Glutamatergic neuron (in vitro differentiated cells): ENCODE results near the gene THSD7B. TPM values are rescaled to one million over a fixed set of nuclear protein-coding genes. Genes with fewer than 3 reads are reported as not detected.
"Not testable (repeated sequence)": the region's sequence is repeated elsewhere in the genome, so short reads cannot be mapped to it uniquely, and the experiment has no call there.

ENCODE experiments used
- DNase-seq: peaks from one replicate; pipeline ENCODE4 v3.0.0; 2022
- H3K27ac Mint-ChIP-seq: one replicate; pipeline ENCODE4 v1.8.0; 2020; ENCODE audit warnings: mild to moderate bottlenecking, mixed read lengths, inconsistent platforms; ENCODE audit not compliant: unreplicated experiment
- H3K27me3 Mint-ChIP-seq: one replicate; pipeline ENCODE4 v1.8.0; 2020; ENCODE audit warnings: mild to moderate bottlenecking, moderate library complexity, mixed read lengths, inconsistent platforms; ENCODE audit not compliant: unreplicated experiment
- H3K36me3 Mint-ChIP-seq: one replicate; pipeline ENCODE4 v1.8.0; 2020; ENCODE audit warnings: mild to moderate bottlenecking, mixed read lengths, inconsistent platforms; ENCODE audit not compliant: unreplicated experiment
- H3K4me1 Mint-ChIP-seq: one replicate; pipeline ENCODE4 v1.8.0; 2020; ENCODE audit warnings: mild to moderate bottlenecking, low read depth, mixed read lengths, inconsistent platforms; ENCODE audit not compliant: unreplicated experiment
- H3K4me3 Mint-ChIP-seq: one replicate; pipeline ENCODE4 v1.8.0; 2020; ENCODE audit warnings: mild to moderate bottlenecking, mixed read lengths, inconsistent platforms; ENCODE audit not compliant: unreplicated experiment
- H3K9me3 Mint-ChIP-seq: one replicate; pipeline ENCODE4 v1.8.0; 2020; ENCODE audit warnings: mild to moderate bottlenecking, moderate library complexity, mixed read lengths, inconsistent platforms; ENCODE audit not compliant: unreplicated experiment
- CTCF ChIP-seq: fragments of 200-600 bp; sonication (generic); IDR thresholded peaks from one replicate; pipeline ENCODE4 v1.5.0; 2021; ENCODE audit not compliant: partially characterized antibody, unreplicated experiment
- total RNA-seq: library from RNA; stranded (reverse); fragmentation: NEBNext Ultra II Directional; extraction: Animal tissue kit (Norgen Biotek cat#: 25700); gene quantifications from one replicate; pipeline ENCODE4 v1.2.1, GENCODE V29; 2021; ENCODE audit not compliant: unreplicated experiment

The THSD7B gene
- total RNA-seq, 1 donor from 2014 or later, result 182 TPM

GRCh38 chr2:137048455-137048854 is 283.1 kb downstream of the THSD7B start:
- no peak overlapping the region for H3K4me3 Mint-ChIP-seq
- H3K36me3 Mint-ChIP-seq, result peaks cover 3% of the 10 kb centered on the region
- no peak overlapping the region for H3K27ac Mint-ChIP-seq
- H3K4me1 Mint-ChIP-seq, result peaks cover 16% of the 10 kb centered on the region
- TF ChIP-seq CTCF, result no peak
- H3K27me3 Mint-ChIP-seq, result peaks cover 4% of the 10 kb centered on the region
- no peak for DNase-seq
- H3K9me3 Mint-ChIP-seq, result peaks cover 4% of the 10 kb centered on the region

DNA sequence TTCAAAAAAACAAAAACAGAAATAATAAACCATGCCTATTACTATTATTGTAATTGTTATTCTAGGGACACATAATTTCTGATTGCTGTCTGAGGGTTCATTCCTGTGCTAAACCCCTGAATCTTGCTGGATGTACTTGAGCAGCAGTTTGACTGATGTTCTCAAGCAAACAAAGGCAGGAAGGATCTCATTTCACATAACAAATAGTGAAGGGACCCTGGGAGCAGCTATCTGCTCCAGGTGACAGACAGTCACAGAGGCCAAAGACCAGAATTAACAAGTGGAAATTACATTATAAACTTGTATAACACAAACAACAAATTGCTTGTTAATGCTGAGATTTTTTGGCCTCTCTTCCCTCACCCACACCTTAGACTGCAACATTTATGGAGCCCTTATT is 284.2 kb downstream of the THSD7B start:
- peaks cover 3% of the 10 kb centered on the region for H3K36me3 Mint-ChIP-seq
- no peak for TF ChIP-seq CTCF
- H3K4me1 Mint-ChIP-seq, result peaks cover 16% of the 10 kb centered on the region
- H3K27me3 Mint-ChIP-seq, result peaks cover 4% of the 10 kb centered on the region
- no peak for DNase-seq
- no peak overlapping the region for H3K27ac Mint-ChIP-seq
- H3K9me3 Mint-ChIP-seq, result peaks cover 4% of the 10 kb centered on the region
- no peak overlapping the region for H3K4me3 Mint-ChIP-seq

DNA sequence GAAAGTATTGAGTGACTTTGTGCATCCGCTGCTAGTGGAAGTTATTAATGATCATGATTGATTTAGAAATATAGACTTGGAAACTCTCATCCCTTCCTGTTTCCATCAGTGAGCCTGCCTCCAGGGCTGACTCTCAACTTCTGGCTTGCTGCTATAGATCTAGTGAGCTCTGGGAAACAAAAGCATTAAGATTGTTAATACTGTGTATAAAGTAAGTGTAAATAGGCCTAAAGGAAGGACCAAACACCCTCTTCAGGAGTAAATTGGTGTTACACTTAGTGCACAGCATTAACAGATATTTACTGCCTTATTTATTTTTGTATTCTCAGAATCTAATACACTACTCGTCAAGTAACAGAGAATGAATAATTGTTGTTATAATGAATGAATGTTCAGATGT is 285.6 kb downstream of the THSD7B start:
- peaks cover 3% of the 10 kb centered on the region for H3K36me3 Mint-ChIP-seq
- peaks cover 2% of the 10 kb centered on the region for H3K27me3 Mint-ChIP-seq
- TF ChIP-seq CTCF, result peak; percentile 69
- no peak for DNase-seq
- peaks cover 16% of the 10 kb centered on the region for H3K4me1 Mint-ChIP-seq
- no peak overlapping the region for H3K4me3 Mint-ChIP-seq
- H3K27ac Mint-ChIP-seq, result no peak overlapping the region
- H3K9me3 Mint-ChIP-seq, result peaks cover 4% of the 10 kb centered on the region

- TF ChIP-seq CTCF, result no peak
- Mint-ChIP-seq H3K27ac (no peak overlapping the region), H3K4me1 (peaks cover 15% of the 10 kb centered on the region), H3K27me3 (no peaks in the 10 kb centered on the region), H3K36me3 (peaks cover 3% of the 10 kb centered on the region), H3K9me3 (peaks cover 3% of the 10 kb centered on the region), H3K4me3 (no peak overlapping the region)
- no peak for DNase-seq
Measured at GRCh38 chr2:137051778-137052398, 286.5 kb downstream of the THSD7B start.

- TF ChIP-seq CTCF, result no peak
- no peaks in the 10 kb centered on the region for H3K27me3 Mint-ChIP-seq
Measured at GRCh38 chr2:137056704-137057103, 291.4 kb downstream of the THSD7B start.

GRCh38 chr2:137076111-137076765 is 310.9 kb downstream of the THSD7B start:
- H3K27ac Mint-ChIP-seq, H3K27me3 Mint-ChIP-seq, H3K36me3 Mint-ChIP-seq, H3K4me3 Mint-ChIP-seq, DNase-seq, H3K4me1 Mint-ChIP-seq: not testable (repeated sequence)
- peaks cover 16% of the 10 kb centered on the region for H3K9me3 Mint-ChIP-seq

More at GRCh38 chr2:137056704-137057103, 291.4 kb downstream of the THSD7B start:
- H3K4me3 Mint-ChIP-seq, result no peak overlapping the region
- no peak for DNase-seq
- H3K27ac Mint-ChIP-seq, result no peak overlapping the region
- H3K36me3 Mint-ChIP-seq, result no peaks in the 10 kb centered on the region
- H3K4me1 Mint-ChIP-seq, result peaks cover 2% of the 10 kb centered on the region
- H3K9me3 Mint-ChIP-seq, result no peaks in the 10 kb centered on the region
